ENCODE data around the gene ATXN1L.
"Not testable (repeated sequence)": the region's sequence is repeated elsewhere in the genome, so short reads cannot be mapped to it uniquely, and the experiment has no call there.

ATXN1L gene

GRCh38 chr16:71845639-71846430 is at the start of gene ATXN1L:
TSS of gene ATXN1L (plus strand) at chr16:71845976. CDS start at chr16:71849741, 3,765 bp downstream.
- FAIRE-seq, result no peak

GRCh38 chr16:71796501-71797097 is 49.2 kb upstream of the ATXN1L start:
- FAIRE-seq, result no peak

- no peak for FAIRE-seq
Observed at GRCh38 chr16:71803305-71803690, 42.5 kb upstream of the ATXN1L start.

- FAIRE-seq, result no peak
Observed at GRCh38 chr16:71807905-71808592, 37.7 kb upstream of the ATXN1L start.

- no peak for FAIRE-seq
Observed at GRCh38 chr16:71808593-71809459, 37.0 kb upstream of the ATXN1L start, which contains the start of gene AP1G1. TSS of gene AP1G1 (minus strand) at chr16:71808834. CDS start at chr16:71789479, 19,355 bp downstream.

GRCh38 chr16:71810155-71810530 is 35.6 kb upstream of the ATXN1L start:
- FAIRE-seq, result not testable (repeated sequence)

GRCh38 chr16:71811261-71811803 is 34.4 kb upstream of the ATXN1L start:
- no peak for FAIRE-seq

GRCh38 chr16:71817155-71817500 is 28.6 kb upstream of the ATXN1L start:
- FAIRE-seq, result not testable (repeated sequence)

- no peak for FAIRE-seq
Observed at GRCh38 chr16:71826533-71827017, 19.2 kb upstream of the ATXN1L start.

GRCh38 chr16:71830359-71830758 is 15.4 kb upstream of the ATXN1L start:
- FAIRE-seq, result no peak

- FAIRE-seq, result not testable (repeated sequence)
Observed at GRCh38 chr16:71831698-71832097, 14.1 kb upstream of the ATXN1L start.

- FAIRE-seq, result not testable (repeated sequence)
Observed at GRCh38 chr16:71832112-71832511, 13.7 kb upstream of the ATXN1L start.

GRCh38 chr16:71834291-71834690 is 11.5 kb upstream of the ATXN1L start:
- FAIRE-seq, result no peak

GRCh38 chr16:71837150-71837549 is 8.6 kb upstream of the ATXN1L start:
- no peak for FAIRE-seq

GRCh38 chr16:71840052-71840451 is 5.7 kb upstream of the ATXN1L start:
- FAIRE-seq, result no peak

- no peak for FAIRE-seq
Observed at GRCh38 chr16:71843572-71843971, 2.2 kb upstream of the ATXN1L start.

- no peak for FAIRE-seq
Observed at GRCh38 chr16:71846431-71846830, 655 bp downstream of the ATXN1L start.

- FAIRE-seq, result no peak
Observed at GRCh38 chr16:71847096-71847495, 1.3 kb downstream of the ATXN1L start.

GRCh38 chr16:71848622-71849021 is 2.8 kb downstream of the ATXN1L start:
- no peak for FAIRE-seq

- FAIRE-seq, result no peak
Observed at GRCh38 chr16:71851746-71852145, 6.0 kb downstream of the ATXN1L start.

- FAIRE-seq, result no peak
Observed at GRCh38 chr16:71852158-71852557, 6.4 kb downstream of the ATXN1L start.

GRCh38 chr16:71852561-71852960 is 6.8 kb downstream of the ATXN1L start:
- FAIRE-seq, result no peak
